Measurements from ENCODE around the gene DNMBP.

The DNMBP gene

GRCh38 chr10:99881371-99881770 is 128.4 kb downstream of the DNMBP start:
- no peak overlapping the region for H3K4me3 ChIP-seq (ENCODE audit: low read depth, low read length)
- TF ChIP-seq CTCF (IDR thresholded peaks at IDR 0.05; ENCODE audit: borderline replicate concordance, insufficient read depth, low read depth, low read length) = no peak

GRCh38 chr10:99880080-99880835 is 129.5 kb downstream of the DNMBP start:
- TF ChIP-seq CTCF (IDR thresholded peaks at IDR 0.05; ENCODE audit: borderline replicate concordance, insufficient read depth, low read depth, low read length) = no peak
- H3K4me3 ChIP-seq (ENCODE audit: low read depth, low read length) = no peak overlapping the region

GRCh38 chr10:99875473-99875872 is 134.3 kb downstream of the DNMBP start:
- no peak for TF ChIP-seq CTCF (IDR thresholded peaks at IDR 0.05; ENCODE audit: borderline replicate concordance, insufficient read depth, low read depth, low read length)
- no peak overlapping the region for H3K4me3 ChIP-seq (ENCODE audit: low read depth, low read length)

- no peak overlapping the region for H3K4me3 ChIP-seq (ENCODE audit: low read depth, low read length)
- TF ChIP-seq CTCF (IDR thresholded peaks at IDR 0.05; ENCODE audit: borderline replicate concordance, insufficient read depth, low read depth, low read length) = no peak
These were observed 135.2 kb downstream of the DNMBP start for GRCh38 chr10:99874341-99875085.

GRCh38 chr10:99873846-99874245 is 135.9 kb downstream of the DNMBP start:
- no peak overlapping the region for H3K4me3 ChIP-seq (ENCODE audit: low read depth, low read length)
- no peak for TF ChIP-seq CTCF (IDR thresholded peaks at IDR 0.05; ENCODE audit: borderline replicate concordance, insufficient read depth, low read depth, low read length)

GRCh38 chr10:99872367-99873162 is 137.2 kb downstream of the DNMBP start:
- no peak overlapping the region for H3K4me3 ChIP-seq (ENCODE audit: low read depth, low read length)
- TF ChIP-seq CTCF (IDR thresholded peaks at IDR 0.05; ENCODE audit: borderline replicate concordance, insufficient read depth, low read depth, low read length) = no peak
